NCI-H2171 treated with DMSO at 0.1 percent for 48 hours (cell line): ENCODE results near the gene NEURL1.

Experiments used
- DNase-seq: peaks from one replicate; lab custom pipeline; 2025; lab: John Stamatoyannopoulos, UW

NEURL1 gene, protein sequence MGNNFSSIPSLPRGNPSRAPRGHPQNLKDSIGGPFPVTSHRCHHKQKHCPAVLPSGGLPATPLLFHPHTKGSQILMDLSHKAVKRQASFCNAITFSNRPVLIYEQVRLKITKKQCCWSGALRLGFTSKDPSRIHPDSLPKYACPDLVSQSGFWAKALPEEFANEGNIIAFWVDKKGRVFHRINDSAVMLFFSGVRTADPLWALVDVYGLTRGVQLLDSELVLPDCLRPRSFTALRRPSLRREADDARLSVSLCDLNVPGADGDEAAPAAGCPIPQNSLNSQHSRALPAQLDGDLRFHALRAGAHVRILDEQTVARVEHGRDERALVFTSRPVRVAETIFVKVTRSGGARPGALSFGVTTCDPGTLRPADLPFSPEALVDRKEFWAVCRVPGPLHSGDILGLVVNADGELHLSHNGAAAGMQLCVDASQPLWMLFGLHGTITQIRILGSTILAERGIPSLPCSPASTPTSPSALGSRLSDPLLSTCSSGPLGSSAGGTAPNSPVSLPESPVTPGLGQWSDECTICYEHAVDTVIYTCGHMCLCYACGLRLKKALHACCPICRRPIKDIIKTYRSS

DNA sequence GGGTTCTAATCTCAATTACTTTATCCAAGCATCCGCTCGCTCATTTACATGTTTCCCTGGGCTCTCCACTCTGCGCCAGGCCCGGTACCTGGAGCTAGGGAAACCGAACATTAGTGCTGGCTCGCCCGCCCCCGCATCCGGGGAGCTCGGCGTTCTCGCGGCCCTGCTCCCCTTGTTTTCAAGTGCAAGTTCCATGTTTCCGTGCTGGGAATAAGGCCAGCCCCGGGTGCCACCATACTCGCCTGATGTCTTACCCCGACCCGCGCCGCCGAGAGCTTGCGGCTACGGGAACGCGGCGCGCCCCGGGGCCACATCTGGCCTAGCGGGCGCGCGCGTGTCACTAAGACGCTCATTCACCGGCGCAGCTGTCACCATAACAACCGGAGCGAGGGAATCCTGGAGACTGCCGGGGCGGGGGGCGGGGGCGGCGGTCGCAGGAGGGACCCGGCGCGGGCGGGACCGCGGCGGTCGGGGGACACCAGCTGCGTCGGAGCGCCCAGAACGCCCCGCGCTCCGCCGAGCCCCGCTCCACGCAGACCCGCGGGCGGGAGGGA, at the start of gene NEURL1:
NEURL1 (plus strand) TSS at position 344 of the 554 bp plus-strand sequence. CDS start 683 bp downstream, outside the sequence.
- DNase-seq, result peak; percentile 23

DNA sequence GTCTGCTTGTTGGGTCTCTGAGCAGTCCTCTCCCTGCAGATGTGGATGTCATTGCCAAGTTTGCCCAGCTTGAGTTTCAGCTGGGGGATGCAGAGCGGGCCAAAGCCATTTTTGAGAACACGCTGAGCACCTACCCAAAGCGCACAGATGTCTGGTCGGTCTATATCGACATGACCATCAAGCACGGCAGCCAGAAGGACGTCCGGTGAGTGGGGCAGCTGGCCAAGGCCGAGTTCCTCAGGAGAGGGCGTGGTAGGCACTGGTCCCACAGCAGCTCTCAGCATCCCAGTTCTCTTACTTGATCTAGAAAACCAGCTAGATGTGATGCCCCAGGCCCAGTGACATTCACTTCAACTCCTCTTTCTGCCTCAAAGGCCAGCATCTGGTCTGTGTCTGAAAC, 49.0 kb upstream of the NEURL1 start:
- no peak for DNase-seq

DNA sequence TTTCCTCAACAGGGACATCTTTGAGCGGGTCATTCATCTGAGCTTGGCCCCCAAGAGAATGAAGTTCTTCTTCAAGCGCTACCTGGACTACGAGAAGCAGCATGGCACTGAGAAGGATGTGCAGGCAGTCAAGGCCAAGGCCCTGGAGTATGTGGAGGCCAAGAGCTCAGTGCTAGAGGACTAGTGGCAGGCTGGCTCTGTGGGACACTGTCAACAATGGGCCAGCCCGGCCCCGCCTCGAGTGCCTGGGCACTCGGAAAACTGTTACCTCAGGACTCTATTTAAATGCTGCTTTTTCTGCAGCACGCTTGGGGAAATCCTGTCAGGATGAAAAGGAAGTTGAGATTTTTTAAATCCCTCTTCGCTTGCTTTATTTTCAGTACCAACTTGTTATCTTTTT, 48.1 kb upstream of the NEURL1 start:
- DNase-seq, result no peak

DNA sequence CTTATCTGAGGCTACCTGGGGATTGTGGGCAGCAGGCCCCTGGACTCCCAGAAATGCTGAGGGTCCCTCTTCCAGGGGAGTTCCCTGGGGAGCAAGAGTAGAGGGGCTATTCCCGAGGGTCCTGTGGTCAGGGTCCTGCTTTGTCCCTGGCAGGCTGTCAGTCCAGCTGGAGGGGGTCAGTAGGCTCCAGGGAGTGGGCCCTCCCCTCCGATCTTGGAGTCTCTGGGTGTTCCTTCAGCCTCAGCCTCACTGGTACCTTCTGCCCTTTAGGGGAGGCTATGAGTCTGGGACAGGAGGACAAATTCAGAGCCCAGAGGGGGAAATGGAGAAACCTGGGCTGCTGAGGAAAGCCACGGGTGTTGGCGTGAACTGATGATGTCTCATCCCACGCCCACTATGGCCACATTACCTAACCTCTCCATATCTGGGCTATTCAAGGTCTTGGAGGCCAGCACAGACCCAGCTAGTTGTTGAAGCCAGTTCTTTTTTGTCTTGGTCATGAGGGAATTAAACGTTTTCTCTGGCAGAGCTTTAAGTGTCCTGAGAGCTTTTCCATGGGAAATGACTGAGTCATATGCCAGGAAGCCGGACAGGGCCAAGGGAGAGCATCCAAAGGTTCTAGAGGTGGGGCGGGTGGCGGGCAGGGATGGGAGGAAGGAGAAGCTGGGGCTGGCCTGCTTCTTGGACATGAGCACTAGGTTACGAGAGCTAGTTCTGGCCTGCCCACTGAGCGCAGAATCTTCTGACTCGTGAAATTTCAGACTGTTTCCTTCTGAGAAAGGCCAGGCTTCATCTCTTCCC, 47.5 kb upstream of the NEURL1 start:
- DNase-seq, result no peak

DNA sequence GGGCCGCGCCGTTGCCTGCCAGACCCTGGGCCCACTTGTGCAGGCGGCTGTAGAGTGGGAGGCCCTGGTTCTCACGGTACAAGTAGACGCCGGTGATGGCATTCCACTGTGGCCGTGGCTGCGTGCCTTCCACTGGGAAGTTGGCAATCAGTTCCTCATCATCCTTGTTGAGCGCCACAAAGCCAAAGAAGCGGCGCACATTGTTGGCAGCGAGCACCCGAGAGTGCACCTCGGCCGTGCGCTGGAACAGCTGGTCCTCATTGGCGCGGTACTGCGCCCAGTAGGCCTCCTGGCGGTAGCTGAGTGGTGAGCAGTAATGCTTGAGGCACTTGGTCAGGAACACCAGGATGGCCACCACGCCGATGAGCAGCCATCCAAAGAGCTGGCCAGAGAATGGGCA, 46.3 kb upstream of the NEURL1 start:
- no peak for DNase-seq

DNA sequence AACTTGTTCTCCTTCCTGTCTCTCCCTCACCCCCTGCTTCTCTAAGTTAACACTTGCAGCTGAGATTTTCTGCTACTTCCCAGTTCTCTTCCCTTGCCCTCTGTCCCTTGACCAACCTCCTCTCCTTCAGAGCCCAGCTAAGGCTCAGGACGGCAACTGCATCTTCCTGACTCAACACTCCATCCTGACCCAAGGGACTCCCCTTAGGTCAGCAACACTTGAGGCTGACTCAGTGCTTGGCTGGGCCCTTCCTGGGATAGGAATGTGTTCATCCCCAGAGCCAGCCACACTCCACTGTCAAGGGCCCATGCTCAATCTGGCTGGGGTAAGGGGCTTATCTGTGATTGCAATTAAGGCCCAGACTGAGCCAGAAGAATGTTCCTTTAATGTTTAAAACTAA, 44.8 kb upstream of the NEURL1 start:
- DNase-seq, result no peak

DNA sequence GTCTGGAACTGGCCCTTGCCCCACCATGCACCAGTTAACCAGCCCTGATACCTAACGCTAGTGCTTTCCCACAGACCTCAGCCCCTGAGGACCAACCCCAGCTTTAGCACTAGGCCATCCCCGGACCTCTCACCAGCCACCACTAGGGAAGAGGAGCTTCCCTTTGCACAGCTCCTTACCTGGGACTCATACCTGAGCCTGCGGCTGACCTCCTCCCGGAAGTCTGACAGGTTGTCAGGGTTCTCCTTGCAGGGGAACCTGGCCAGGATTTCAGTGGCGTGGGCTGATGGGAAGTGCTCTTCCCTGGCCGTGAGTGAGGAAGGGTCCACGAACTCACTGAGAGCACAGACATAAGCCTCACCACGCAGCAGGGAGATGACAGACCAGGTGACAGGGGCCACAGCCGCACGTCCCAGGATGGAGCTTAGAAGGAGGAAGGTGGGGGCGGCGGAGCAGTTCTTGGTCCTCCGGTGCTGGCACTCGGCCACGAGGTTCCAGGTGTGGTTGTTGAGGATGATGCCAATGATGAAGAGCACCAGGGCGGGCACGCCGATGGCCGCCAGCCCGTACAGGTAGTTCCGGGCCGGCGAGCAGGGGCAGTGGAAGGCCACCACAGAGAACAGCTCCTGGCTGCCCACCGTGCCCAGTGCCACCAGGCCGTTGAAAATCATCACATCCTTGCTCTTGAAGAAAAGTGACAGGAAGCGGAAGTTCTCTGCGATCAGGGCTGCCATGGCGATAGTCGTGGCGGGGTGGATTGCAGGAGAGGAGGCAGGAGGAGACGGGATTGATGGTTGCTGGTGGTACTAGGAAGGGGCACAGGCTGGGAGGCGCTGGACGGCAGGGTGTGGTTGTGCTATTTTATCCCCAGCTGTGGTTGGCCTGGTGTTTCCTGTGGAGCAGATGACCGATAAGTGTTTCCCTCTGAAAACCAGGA, 44.0 kb upstream of the NEURL1 start:
- DNase-seq, result no peak

DNA sequence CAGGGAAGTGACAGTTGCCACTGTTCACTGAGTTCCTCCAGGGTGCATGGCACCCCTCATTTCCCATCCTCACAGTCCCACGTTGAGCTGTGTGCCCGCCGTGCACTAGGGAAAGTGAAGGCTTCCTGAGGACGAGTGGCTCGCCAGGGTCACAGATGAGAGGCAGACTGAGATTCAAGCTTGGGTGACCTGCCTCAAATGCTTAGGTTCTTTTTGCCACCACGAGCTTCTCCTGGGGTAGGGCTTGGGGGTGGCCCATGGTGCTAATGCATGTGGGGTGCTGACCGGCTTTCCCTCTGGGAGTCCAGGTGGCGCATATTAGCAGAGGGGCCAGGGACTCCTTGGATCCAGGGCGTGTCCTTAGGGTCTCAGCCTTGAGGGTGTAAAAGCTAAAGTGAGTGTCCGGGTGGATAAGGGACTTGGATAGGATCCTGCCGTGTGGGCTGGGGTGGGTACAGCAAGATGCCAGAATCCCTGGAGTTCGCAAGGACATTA, 43.3 kb upstream of the NEURL1 start:
- no peak for DNase-seq

DNA sequence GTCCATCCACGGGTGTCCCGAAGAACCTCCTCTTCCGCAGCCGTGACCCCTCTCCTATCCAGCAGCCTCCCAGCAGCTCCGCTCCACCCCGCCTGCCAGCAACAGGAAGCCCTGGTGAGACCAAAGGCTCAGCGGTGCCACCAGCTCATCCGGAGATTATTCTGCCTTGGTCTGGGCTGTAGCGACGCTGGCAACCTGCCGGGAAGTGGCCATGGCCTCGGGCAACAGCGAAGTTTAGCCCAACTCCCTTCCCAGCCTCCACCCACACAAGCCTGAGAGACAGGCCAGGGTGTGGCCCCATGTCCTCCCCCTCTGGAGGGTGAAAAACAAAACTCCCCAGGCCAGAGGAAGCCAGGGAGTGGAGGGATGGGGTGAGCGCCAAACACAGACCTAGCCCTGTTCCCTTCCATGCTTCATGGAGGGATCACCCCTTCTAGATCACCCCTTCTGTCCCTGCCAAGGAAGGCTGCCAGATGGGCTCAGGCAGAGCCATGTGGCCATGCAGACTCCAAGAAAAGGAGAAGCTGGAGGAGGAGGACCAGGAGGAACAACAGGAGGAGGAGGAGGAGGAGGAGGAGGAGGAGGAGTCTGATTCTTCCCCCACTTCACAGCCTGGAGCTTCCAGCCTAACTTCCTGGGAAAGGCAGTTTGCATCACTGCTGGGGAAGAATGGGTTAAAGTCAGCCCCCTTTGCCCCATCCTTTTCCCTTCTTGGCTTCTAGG, 42.3 kb upstream of the NEURL1 start:
- peak; percentile 9 for DNase-seq

DNA sequence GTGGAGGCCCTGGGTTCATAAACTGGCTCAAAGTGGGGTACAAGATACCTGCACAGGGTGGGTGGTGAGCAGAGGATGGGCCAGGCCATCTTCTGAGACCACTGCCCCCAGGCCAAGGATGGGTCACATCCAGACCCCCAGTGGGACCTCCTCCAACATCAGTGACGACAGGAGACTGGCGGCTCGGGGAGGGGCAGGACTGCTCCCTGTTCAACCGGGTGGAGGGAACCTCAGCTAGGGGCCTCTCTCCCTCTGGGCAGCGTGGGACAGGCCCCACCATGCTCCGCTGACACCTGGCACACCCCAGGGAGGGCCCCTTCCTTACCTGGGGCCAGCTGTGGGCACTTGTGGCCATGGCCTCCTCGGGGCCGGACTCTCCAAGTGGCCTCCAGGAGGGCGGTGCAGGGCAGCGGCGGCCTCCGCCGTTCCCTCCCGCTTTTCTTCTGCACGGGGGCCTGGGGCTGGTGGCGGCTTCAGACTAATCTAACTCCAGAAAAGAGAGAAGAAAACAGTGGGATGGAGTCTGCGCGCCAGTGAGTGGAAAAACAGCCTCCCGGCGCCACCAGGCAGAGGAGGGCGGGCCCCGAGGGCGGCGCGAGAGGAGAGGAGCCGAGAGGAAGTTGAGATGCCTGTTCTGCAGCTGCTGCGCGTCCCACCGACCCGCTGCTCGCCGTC, 41.5 kb upstream of the NEURL1 start, which contains the start of gene CALHM2:
CALHM2 (minus strand) TSS at position 540 of the 675 bp plus-strand sequence. CDS start 2,429 bp downstream, outside the sequence.
- DNase-seq, result peak; percentile 64

DNA sequence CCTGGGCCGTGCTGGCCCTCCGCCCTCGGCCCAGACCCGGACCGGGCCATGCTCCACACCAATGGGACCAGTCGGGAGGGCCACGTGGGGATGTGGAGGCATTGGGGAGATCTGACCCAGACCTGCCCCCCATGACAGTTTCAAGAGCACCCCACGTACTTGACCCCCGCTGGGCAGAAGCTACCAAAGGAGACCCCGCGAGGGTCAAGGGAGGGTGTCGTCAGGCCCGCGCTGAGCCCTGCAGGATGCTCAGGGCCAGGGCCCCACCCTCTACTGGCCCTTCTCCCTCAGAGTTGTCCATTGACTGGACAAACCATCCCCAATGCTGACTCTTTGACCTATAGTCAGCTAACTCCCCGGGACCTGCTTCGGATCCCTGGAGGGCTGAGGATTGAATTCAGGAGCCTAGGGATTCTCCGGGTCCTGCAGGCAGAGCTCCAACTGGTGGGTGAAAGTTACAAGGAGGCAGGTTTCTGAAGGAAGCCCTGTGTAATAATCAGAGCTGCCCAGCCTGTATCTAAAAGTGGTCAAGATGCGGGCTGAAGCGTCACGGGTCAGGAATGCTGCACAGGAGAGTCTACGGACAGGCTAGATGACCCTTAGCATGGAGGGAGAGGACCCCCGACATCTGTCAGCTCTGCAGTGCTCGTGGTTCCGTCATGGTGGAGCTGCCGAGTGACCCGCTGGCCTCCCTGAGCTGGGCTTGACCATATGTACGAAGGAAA, 40.8 kb upstream of the NEURL1 start:
- no peak for DNase-seq

DNA sequence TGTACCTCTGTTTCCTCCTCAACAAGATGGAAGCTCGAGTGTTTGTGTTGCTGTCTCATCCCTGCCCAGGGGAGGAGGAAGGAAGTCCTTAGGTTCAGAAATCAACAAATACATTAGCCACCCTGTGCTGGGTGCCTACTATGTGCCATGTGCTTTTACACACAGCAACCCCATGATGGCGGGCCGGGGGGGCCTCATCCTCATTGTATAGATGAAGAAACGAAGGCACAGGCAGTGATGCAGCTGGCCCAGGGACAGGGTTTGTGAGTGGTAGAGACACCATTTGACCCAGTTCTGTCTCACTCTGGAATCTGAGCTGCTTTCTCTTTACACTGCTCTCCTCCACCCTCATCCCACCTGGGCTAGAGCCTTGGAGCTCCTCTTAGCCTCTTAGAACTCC, 39.5 kb upstream of the NEURL1 start:
- DNase-seq, result no peak

DNA sequence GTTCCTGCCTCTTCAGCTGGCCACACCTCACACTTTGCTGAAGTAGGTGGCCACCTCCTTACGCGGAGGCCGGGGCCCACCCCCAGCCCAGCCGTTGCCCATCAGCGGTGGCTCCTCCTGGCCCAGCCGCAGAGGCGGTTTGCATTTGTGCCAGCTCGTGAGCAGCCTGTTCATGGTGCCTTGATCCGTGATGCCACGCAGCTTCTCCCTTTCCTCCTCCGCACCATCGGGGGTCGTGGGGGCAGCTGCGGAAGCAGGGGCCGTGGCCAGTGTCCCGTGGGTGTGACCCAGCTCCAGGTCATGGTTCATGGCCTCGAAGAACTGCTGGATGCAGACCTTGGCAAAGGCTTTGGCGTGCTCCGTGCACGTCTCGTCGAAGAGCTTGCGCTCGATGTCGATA, 38.3 kb upstream of the NEURL1 start:
- no peak for DNase-seq

DNA sequence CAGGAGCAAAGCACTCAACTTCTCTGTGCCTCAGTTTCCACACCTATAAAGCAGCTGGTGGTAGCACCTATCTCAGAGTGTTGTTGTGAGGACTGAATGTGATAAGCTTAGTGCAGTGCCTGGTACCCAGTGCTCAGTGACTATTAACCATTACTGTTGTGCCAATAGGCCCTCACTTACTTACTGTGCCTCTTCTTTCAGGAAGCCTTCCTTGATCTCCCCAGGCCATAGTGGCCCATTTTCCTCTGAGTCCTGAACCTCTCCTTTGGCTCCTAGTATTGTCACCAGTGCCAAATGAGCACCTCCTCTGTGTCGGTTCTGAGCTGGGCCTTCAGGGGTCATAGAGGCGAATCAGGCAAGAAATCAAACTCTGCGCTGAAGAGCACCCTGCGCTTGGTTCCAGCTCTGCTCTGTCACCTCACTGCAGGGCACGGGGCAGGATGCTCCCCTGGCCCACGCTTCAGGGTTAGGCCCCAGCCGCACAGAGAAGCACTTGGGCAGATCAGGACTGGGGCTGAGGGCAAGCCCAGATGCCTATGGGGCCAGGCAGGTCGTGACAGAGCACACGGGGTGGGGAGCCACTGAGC, 37.3 kb upstream of the NEURL1 start:
- no peak for DNase-seq

DNA sequence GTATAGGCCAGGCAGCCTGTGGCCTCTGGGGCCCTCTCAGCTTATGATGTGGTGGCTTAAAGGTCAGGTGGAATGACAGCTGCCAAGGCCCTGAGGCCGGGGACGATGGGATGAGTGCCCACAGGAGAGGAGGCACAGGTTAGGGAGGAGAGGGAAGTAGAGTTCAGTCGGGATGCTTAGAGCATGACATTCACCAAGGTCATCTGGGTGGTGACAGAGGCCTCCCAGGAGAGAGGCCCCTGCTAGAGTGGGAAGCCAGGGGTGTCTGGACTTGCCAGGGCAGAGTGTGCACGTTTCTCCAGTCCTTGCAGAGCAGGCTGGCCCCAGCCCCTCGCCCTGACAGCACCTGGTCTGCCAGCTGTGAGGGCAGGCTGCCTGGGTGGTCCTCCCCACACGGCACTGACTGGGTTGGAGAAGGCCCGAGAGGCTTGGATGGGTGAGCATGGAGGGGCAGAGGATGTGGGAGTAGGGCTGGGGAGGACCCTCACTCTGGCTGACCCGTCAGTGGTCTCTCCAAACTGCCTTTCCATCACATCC, 36.3 kb upstream of the NEURL1 start:
- DNase-seq, result peak; percentile 80

DNA sequence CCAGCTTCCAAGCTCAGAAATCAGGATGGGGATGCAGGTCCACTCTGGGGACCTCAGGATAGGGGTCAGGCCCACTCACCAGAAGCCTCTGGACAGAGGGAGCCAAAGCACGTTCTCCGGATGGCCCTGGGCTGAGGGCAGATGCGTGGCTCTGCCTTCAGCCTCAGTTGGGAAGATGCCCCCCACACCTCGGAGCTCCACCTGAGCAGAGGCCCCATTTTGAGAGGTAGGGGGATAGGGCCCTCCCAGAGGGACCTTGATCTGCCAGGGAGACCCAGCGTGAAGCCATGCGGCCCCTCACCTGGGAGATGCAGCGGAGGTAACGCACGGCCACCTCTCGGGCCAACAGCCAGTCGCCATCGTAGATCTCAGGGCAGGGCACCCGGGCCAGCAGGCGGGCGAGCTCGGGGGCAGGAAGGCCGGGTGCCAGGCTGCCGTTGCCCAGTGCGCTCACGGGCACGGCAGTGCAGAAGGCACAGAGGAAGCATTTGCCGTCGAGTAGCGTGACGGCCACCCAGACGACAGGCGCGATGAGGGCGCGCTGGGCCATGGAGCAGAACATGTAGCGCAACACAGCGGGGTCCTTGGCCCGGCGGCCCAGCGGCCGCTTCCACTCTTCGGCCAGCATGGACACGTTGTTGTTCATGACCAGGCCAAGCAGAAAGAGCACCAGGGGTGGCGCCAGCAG, 35.5 kb upstream of the NEURL1 start:
- DNase-seq, result no peak

DNA sequence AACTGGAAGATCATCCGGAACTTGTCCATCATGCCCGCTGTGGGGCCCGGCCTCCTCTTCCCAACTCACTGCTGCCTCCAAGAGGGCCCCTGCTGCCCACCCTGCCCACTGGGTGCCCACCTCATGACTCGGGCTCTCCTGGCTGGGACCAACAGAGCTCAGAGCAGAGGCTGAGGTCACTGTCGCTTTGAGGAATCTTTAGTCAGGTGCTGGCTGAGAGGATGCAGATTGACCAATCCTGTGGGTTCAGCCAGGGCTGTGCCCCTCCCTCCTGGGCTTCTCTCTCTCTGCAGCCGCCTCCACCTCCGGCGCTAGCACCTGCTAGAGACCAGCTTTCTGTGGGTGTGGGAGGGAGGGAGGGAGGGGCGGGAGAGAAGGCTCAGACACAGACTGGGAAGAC, 34.8 kb upstream of the NEURL1 start, which contains the start of gene CALHM1:
CALHM1 (minus strand) TSS at position 181 of the 400 bp plus-strand sequence; CDS start at position 32, 149 bp downstream.
- DNase-seq, result peak; percentile 51

DNA sequence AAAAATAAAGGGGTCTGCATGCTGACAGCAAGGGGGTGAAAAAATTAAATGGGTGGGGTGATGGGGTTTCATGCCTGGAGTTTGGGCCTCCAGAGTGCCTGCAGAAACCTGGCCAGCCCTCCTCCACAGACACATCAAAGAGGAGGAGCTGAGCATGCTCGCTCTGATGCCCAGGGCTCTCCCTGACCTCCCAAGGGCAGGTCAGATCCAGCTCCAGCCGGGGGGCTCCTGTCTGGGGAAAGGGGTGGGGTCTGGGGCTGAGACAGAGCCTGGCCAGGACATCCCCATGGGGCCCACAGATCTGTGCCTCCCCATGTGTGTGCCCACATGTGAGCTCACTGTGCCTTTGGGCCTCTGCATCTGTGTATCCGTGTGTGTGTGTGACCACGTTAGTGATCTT, 33.9 kb upstream of the NEURL1 start:
- DNase-seq, result no peak
